ENCODE results near the gene TMEM39B. TPM values are rescaled to one million over a fixed set of nuclear protein-coding genes. Genes with fewer than 3 reads are reported as not detected.
A peak's percentile ranks its signal among the peaks of the same experiment; 100 is the strongest.
"Not testable (repeated sequence)": the region's sequence is repeated elsewhere in the genome, so short reads cannot be mapped to it uniquely, and the experiment has no call there.

Gene TMEM39B
- total RNA-seq, 1 donor from 2014 or later, result 5.6 TPM

GRCh38 chr1:32106663-32107275 is 34.0 kb downstream of the TMEM39B start:
- intact Hi-C loops (cut with micrococcal nuclease), result no loop called here
- DNase-seq, result no peak
- no peak for ATAC-seq

- intact Hi-C loops (cut with micrococcal nuclease), result no loop called here
- ATAC-seq (peak; percentile 89), DNase-seq (peak; percentile 87)
Measured at GRCh38 chr1:32107742-32108661, 35.3 kb downstream of the TMEM39B start, which contains the start of gene KPNA6. Gene KPNA6 (plus strand): TSS chr1:32108056. CDS start chr1:32108131, 75 bp downstream.

GRCh38 chr1:32111040-32111623 is 38.4 kb downstream of the TMEM39B start:
- no peak for DNase-seq
- ATAC-seq, result no peak
- intact Hi-C loops (cut with micrococcal nuclease), result no loop called here

GRCh38 chr1:32111789-32112188 is 39.0 kb downstream of the TMEM39B start:
- ATAC-seq (peak; percentile 43), DNase-seq (no peak)
- intact Hi-C loops (cut with micrococcal nuclease), result no loop called here

GRCh38 chr1:32112806-32113375 is 40.2 kb downstream of the TMEM39B start:
- intact Hi-C loops (cut with micrococcal nuclease), result no loop called here
- DNase-seq, result no peak
- peak; percentile 37 for ATAC-seq

- intact Hi-C loops (cut with micrococcal nuclease); ATAC-seq; DNase-seq: not testable (repeated sequence)
Measured at GRCh38 chr1:32113436-32113835, 40.7 kb downstream of the TMEM39B start.

GRCh38 chr1:32114420-32114819 is 41.7 kb downstream of the TMEM39B start:
- intact Hi-C loops (cut with micrococcal nuclease), result no loop called here
- DNase-seq (no peak), ATAC-seq (no peak)

- no peak for DNase-seq
- intact Hi-C loops (cut with micrococcal nuclease), result no loop called here
- ATAC-seq, result no peak
Measured at GRCh38 chr1:32115496-32115895, 42.8 kb downstream of the TMEM39B start.

GRCh38 chr1:32116531-32116930 is 43.8 kb downstream of the TMEM39B start:
- no peak for DNase-seq
- intact Hi-C loops (cut with micrococcal nuclease), result no loop called here
- no peak for ATAC-seq

GRCh38 chr1:32122151-32122550 is 49.4 kb downstream of the TMEM39B start:
- DNase-seq (no peak), ATAC-seq (no peak)
- intact Hi-C loops (cut with micrococcal nuclease), result no loop called here

- ATAC-seq; DNase-seq; intact Hi-C loops (cut with micrococcal nuclease): not testable (repeated sequence)
Measured at GRCh38 chr1:32123361-32123760, 50.6 kb downstream of the TMEM39B start.

- DNase-seq (no peak), ATAC-seq (no peak)
- intact Hi-C loops (cut with micrococcal nuclease), result no loop called here
Measured at GRCh38 chr1:32125313-32125712, 52.6 kb downstream of the TMEM39B start.

- intact Hi-C loops (cut with micrococcal nuclease), result no loop called here
- DNase-seq (no peak), ATAC-seq (no peak)
Measured at GRCh38 chr1:32126770-32127169, 54.0 kb downstream of the TMEM39B start.

- intact Hi-C loops (cut with micrococcal nuclease), result no loop called here
- ATAC-seq, result no peak
Measured at GRCh38 chr1:32127409-32128198, 54.9 kb downstream of the TMEM39B start.

GRCh38 chr1:32128479-32128878 is 55.7 kb downstream of the TMEM39B start:
- DNase-seq (no peak), ATAC-seq (no peak)
- intact Hi-C loops (cut with micrococcal nuclease), result no loop called here

More at GRCh38 chr1:32127409-32128198, 54.9 kb downstream of the TMEM39B start:
- no peak for DNase-seq

- ATAC-seq, result no peak
- no peak for DNase-seq
- intact Hi-C loops (cut with micrococcal nuclease), result no loop called here
Measured at GRCh38 chr1:32128964-32129363, 56.2 kb downstream of the TMEM39B start.

GRCh38 chr1:32133950-32134280 is 61.2 kb downstream of the TMEM39B start:
- intact Hi-C loops (cut with micrococcal nuclease); ATAC-seq; DNase-seq: not testable (repeated sequence)

GRCh38 chr1:32137111-32137510 is 64.4 kb downstream of the TMEM39B start:
- ATAC-seq (no peak), DNase-seq (no peak)
- intact Hi-C loops (cut with micrococcal nuclease), result no loop called here

- DNase-seq (no peak), ATAC-seq (no peak)
- intact Hi-C loops (cut with micrococcal nuclease), result no loop called here
Measured at GRCh38 chr1:32138965-32139364, 66.2 kb downstream of the TMEM39B start.

Data from left ventricle myocardium superior (tissue), 1 donor.